Stimulated activated CD8-positive, alpha-beta memory T cell treated with anti-CD3 and anti-CD28 coated beads, Interleukin-7, amount 100 ng/mL, for 24 hours (primary cell): Measurements from ENCODE around the gene COL7A1.

ENCODE experiments used
- DNase-seq: peaks from one replicate; pipeline ENCODE4 v3.0.0-alpha.2; 2020; ENCODE audit warnings: low read depth

COL7A1 gene

DNA sequence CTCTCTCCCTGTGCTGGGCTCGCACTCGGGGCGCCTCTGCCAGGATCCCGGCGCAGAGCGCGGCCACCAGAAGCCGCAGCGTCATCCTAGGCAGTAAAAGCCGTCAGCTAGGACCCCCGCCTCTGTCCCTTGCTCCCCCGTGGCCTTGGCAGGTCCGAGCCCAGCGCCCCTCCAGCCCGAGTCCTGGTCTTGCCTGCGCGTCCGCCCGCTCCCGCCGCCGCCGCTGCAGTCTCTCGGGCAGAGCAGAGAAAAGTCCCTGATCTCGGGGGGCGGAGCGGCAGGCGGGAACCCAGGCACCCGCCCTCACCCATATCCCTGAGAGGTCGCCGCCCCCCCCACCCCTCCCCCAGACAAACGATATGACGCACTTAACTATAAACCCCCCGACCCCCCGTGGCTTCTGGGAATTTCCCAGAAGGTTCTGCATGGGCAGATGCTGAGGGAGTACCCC lies at the start of gene COL7A1:
COL7A1 (minus strand) TSS at position 255 of the 451 bp plus-strand sequence; CDS start at position 85, 170 bp downstream.
- DNase-seq = no peak

DNA sequence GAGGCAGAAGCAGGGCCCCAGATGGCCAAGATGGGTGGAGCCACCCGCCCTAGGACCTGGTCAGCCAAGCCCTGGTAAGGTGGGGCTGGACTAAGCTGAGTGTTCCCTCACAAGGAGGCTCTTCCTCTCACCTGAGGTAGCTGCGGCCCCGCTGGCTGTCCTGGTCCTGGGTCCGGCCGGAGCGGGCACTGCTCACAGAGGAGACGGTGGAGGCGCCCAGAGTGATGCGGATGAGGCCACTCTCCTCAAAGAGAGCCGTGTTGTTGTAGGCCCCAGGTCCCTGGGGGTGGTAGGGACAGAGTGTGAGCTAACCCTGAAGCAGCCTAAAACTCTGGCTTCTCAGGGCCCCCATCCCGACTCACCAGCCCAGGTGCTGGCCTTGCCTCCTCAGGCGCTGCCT lies 47.5 kb upstream of the COL7A1 start:
- DNase-seq = no peak

DNA sequence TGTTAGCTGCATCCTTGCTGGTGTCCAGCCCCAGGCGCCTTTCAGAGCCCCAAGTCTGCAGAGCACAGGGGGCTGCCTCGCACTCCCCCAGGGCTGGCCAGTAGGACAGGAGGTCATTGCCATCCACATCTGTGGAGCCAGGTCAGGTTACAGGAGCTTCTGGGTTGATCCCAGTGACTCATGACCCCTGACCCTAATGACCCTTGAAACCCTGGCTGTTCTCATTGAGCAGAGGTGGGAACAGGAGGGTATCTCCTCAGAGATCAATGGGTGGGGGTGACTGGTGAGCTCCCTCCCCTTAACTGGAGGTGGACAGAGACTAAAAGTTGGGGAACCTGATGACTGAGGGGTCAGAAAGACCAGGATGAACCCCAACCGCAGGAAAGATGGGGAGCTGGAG lies 46.3 kb upstream of the COL7A1 start:
- DNase-seq = no peak

DNA sequence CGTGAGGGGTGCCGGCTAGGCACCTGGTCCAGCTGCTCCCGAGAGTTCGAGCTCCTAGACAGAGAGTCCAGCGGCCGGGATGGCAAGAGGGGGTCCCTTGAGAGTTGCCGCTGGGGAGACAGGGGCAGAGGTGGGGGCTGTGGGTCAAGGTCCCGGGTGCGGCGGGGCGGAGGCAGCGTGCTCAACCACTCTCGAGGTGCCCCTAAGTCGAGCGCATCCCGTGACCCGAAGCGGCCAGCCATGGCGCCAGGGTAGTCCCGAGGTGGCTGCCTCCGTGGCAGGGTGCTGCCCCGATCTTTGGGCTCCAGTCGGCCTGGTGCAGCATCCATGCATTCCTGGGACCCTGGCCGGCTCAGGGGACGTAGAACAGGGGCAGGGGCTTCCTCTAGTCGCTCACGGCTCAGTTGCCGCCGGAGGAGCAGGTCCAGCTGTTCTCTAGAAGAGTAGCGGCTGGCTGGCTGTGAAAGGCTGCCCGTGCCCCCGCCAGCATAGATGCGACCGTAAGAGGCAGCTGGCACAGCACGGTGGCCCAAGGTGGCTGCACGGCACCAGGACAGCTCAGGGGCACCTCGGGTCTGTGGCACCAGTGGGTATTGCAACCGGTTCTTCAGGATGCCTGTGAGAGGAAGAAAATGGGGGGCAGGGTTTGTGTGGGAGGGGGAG lies 44.9 kb upstream of the COL7A1 start:
- DNase-seq = no peak

DNA sequence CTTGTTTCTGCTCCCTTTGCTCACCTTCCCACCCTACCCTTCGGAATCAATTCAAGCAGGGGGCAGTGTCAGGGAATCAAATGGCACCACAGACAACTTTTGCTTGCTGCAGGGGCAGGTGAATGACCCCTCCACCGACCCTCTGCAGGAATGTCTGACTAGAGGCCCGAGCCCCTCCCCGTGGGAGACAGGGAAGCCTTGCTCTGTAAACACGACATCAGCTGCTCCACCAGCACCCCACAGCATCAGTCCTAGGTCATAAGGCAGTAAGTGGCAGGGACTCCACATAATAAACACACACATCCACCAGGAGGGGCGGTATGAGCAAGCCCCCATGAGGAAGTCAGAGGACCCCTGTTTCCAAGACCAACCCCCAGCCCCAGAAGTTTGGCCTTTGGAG lies 42.2 kb upstream of the COL7A1 start:
- no peak for DNase-seq

DNA sequence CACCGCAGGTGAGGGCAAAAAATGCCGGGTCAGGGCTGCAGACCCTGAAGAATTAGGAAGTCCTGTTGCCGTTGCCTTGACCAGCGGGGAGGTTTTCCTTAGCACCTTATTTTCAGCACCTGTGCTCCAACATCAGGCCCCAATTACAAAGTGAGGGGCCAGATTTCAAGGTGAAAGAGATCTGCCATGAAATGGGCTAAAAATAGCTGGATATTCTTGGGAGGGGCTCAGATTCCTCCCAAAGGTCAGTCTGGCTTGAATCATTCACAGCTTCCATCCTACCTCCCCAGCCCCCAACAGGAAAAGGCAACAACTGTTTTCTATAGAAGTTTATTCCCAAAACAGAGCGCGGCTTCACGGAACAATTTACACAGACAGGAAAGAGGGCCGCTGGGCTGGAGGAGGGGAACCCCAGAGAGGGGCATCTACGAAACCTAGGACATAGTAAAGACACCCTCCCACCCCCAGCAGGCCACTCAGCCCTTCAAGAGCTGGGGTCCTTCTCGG lies 41.1 kb upstream of the COL7A1 start:
- no peak for DNase-seq

DNA sequence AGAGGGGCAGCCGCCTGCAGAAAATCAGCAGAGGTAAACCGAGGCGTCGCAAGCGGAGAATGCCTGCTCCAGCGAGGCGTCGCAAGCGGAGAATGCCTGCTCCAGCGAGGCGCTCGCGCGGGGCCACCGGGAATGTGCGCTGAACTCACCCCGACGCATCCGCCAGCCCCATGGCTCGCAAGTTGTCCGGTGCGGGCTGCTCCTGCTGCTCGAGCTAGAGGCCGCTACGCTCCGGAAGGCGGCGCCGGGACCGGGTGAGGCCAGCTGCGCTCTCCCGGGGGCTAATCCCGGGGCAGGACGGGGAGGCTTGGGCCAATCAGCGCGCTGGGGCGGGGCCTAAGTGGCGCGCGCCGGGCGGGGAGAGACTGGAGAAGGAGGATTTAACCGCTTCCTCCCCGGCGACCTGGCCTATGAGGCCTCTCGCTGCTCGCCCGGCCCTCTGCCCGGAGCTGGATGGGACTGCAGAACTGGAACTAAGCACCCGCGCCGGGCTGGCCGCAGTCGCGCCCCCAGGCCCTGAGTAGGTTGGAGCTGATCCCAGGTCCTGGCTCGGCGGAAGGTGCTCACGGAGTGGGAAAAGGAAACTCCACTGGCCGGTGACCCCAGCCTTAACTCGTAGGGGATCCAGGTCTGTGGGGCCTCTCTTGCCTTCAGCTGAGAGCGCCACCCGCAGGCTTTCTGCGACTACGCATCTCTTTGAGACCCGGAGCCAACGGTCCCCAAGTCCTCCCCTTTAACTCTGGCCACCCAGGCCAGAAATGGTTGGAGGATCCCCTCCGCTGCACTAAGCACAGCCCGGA lies 40.3 kb upstream of the COL7A1 start, which contains the start of gene SLC26A6:
SLC26A6 (minus strand) TSS at position 240 of the 800 bp plus-strand sequence; CDS start at position 172, 68 bp downstream.
- DNase-seq = peak; percentile 92

DNA sequence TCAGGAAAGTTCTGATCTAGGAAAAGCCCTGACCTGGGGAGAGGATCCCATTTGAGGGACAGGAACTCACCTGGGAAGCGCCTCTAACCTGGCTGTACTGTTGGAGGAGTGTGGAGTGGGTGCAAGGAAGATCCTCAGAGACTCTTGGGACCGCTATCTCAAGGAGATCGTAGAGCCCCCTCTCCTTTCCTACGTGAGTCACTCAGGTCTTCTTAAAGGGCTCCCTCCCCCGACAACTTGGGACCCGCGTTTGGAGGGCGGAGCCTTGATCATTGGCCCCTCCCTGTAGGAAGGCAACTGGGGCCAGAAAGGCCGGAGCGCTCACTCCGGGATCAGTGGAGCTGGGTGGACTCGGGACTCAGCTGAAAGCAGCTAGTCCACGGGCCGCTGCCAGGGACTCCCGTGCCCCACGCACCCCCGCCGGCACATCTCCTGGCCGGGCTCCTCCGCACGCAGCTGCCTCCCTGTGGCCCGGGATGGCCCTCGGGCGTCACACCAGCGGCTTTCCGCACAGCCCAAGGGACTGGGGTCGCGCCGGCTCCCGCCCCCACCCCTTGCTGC lies 39.6 kb upstream of the COL7A1 start:
- DNase-seq = peak; percentile 30

DNA sequence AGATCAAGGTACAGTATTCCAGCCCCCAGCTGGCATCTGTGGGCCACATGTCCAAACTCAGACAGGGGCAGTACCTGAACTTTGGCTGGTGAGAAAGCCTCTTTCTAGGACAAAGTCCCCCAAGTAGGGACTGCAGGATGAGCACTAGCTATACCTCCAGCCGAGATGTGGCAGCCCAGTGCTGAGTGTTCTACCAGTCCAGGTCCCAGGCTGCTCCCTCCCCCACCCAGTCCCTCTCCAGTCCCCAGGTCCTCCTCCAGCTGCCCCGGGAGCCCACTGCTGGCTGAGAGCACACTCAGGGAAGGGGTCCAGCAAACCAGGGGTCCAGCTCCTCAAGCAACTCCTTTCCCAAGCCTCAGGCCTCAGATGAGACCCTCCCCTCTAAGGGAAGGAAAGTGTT lies 38.6 kb upstream of the COL7A1 start:
- DNase-seq = no peak

DNA sequence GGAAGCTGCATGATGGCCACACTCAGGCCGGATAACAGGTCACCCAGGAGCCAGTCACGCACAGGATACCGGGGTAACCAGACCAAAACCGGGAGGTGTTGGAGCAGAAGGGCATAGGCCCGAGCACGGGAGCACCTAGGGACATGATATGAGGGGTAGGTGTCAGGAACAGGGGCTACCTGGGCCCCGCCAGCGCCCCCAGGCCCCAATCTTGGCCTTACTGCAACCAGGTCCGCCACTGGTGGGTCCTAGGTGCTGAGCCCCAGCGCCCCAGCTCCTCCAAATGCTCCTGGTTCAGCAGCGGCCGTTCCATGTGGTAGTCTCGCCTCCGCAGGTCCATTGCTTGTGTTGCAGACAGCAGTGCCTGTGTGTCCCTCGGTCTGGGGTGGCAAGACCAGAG lies 38.1 kb upstream of the COL7A1 start:
- DNase-seq = no peak

DNA sequence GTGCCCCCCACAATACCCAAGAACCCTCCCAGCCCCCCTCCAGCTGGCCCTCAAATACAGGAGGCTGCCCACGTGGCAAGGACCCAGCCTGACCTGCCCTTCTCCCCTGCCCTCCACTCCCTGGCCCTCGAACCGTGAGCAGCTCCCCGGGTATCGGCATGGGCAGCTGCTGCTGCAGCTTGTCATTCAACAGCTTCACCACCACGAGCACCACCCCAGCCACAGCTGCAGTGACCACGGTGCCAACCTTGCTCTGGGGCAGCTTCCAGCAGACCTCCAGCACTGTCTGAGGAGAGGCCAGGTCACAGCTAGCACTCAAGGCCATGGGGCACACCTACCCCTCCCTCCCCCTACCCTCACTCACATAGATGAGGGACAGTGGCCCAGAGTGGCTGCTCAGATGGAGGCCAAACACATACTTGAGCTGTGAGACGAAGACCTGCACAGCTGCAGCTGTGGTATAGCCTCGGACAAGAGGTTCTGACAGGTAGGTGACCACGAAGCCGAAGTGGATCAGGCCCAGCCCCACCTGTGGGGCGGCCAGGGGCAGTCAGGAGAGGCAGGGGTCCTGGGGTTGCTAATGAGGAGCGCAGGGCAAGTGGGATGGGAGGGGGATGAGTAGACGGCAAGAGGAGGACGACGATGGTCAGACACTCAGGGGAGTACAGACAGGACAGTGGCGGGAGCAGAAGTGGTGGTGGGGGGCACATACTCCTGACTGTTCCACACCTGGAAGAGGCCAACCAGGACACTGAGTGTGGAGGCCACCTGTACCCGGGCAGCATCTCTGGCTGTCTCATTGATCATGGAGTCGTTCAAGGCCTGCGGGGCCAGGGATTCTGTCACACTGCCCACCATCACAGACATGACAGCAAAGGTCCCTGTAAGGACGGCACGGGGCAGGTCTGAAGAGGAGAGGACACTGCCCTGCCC lies 36.7 kb upstream of the COL7A1 start:
- no peak for DNase-seq

DNA sequence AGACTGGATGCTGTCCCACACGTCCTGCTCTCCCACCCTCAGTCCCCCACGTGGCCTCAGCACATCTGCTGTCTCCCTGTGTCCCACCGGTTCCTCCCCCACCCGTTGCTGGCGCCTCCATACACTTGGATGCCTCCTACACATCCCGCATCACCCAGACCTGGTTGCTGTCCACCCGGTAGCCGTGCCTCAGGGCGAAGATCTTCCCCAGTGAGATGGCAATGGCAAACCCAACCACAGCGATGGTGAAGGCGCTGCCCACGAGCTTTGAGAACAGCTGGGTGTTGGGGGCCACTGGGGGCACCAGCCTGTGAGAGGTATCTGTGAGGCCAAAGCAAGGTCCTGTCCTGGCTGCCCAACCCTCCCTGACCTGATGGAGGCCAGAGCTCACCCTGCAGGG lies 35.7 kb upstream of the COL7A1 start:
- DNase-seq = no peak

DNA sequence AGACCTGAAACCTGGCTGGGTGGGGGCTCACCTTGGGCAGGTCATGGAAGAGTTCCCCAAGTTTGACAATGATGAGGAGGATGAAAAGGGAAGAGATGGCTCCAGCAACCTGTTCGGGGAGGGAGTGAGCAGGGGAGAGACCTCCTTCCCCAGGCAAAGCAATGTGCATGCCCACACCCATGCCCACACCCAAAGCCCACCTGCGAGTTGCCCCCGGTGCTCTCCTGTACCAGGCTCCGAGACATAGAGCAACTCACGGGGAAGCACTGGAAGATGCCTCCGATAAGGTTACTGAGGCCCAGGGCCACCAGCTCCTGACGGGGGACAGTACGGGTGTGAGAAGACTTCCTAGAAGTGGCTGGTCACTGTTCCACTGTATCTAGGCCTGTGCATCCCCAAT lies 35.3 kb upstream of the COL7A1 start:
- DNase-seq = no peak

DNA sequence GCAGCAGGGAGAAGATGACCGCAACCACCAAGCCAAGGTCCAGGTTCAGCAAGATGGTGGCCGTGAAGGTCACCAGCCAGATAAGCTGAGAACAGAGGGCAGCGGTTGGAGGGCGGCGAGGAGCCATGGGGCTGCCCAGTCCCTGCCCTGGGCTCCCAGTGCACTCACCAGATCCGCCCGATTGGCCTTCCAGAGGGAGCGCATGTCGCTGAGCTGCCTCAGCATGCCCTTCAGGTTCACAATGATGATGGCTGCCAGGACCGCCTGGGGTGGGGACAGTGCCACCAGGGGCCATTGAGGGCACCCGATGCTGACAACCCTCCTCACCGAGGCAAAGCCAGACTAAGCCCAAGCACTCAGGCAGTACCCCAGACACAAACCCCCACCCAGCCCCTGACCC lies 34.8 kb upstream of the COL7A1 start:
- no peak for DNase-seq

DNA sequence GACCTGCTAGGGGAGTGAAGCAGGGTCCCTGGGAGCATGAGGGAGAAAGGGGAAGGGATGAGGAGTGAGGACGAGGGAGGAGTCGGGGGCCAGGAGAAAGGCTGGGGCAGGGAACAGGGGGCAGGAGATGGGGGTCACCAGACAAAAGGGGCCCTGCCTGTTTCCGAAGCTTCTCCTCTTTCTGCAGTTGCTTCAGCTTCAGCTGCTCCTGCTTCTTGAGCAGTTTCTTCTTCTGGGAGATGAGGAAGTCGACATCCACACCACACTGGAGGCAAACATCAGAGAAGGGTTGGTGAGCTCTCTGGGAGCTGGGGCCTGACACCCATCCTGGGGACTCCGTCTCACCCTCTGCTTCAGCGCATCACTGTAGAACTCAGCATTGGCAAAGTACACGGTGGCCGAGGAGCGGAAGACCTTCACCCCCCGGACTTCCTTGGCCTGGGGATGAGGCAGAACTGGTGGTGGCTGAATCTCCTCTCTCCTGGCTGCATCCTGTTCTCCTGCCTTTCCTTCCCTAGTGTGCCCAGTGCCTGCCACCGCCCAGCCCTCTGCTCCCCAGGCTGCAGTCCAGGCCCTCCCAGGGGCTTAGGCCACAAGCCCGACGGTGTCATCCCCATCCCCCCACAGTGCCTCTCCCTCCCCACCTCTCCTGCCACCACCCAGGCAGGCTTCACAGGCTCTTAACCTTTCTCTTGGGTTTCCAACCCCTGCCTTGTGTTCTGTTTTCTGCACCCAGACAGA lies 33.3 kb upstream of the COL7A1 start:
- DNase-seq = no peak

DNA sequence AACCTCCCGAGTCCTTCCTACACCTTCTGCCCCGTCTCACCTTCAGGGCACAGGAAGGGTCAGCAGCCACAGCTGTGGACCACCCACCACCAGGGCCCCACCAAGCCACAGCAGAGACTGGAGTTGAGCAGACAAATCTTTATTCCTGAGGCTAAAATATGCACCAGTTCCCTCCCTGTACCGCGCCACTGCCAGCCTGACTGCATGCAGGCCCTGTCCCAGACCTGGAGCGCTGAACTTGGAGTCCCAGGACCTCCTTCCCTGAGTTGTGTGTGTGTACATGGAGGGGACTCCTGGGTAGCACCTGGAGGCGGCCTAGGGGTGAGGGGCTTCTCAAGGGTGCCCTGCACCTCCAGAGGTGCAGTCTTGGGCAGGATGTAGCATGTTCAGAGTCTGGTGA lies 30.5 kb upstream of the COL7A1 start:
- DNase-seq = no peak

DNA sequence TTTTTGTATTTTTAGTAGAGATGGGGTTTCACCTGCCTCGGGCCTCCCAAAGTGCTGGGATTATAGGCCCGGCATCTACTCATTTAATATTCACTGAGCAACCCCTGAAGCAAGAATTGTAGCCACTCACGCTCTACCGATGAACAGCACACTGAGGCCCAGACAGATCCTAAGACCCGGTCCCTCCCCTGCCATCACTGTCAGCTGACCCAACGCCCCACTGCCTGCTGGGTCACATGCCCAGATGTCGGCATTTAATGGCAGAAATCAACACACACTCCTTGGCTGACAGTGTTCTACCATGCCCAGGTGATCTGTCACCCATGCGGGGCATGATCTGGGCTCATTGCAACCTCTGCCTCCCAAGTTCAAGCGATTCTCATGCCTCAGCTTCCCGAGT lies 29.6 kb upstream of the COL7A1 start:
- DNase-seq = no peak

DNA sequence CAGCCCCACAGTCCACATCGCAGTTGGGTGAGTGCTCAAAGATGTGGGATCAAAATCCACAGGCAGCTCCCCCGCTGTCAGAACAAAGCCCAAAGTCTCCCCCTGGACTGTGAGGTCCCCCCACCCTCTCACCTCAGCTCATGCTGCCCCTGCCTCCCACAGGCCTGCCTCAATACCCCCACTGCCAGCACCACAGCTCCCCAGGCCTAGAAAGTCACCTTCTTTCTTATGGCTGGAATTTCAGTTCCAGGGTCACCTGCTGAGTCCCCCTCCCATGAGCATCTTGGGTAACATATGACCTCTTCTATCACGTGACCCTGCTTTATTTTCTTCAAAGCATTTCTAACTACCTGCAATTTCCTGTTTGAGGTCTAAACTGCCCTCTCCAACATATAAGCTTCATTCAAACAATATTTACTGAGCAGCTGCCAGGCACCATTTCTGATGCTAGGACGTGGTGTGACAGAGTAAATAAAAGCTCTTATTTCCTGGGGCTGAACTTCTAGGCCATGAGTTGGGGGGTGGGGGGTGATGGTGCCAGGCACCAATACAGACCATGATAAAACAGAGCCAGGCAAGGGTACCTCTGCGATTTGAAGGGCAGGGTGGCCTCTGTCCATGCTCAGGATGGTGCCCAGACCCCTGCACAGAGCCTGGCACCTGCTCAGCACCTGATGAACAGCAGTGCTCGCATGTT lies 28.9 kb upstream of the COL7A1 start:
- DNase-seq = no peak

DNA sequence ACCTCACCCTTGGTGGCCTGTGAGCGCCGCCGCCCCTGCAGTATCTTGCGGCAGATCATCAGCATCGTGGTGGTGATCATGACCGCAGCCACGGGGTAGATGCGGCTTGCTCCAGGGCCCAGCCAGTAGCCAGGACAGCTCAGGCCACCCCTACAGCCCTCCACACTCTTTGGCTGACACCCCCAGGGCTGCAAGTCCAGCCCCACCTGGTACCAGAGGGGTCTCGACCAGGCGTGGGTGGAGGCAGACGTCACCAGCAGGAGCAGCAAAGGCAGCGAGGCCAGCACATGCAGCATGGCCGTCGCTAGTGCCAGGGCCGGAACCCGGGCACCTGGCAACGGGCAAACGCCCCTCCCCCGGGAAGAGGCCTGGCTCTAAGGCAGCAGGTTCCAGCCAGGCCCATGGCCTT lies 26.3 kb upstream of the COL7A1 start, which contains the start of gene TMEM89:
TMEM89 (minus strand) TSS at position 309 of the 409 bp plus-strand sequence; CDS start at position 296, 13 bp downstream.
- DNase-seq = no peak
